Measurements from ENCODE around the gene ABLIM2.

The ABLIM2 gene

DNA sequence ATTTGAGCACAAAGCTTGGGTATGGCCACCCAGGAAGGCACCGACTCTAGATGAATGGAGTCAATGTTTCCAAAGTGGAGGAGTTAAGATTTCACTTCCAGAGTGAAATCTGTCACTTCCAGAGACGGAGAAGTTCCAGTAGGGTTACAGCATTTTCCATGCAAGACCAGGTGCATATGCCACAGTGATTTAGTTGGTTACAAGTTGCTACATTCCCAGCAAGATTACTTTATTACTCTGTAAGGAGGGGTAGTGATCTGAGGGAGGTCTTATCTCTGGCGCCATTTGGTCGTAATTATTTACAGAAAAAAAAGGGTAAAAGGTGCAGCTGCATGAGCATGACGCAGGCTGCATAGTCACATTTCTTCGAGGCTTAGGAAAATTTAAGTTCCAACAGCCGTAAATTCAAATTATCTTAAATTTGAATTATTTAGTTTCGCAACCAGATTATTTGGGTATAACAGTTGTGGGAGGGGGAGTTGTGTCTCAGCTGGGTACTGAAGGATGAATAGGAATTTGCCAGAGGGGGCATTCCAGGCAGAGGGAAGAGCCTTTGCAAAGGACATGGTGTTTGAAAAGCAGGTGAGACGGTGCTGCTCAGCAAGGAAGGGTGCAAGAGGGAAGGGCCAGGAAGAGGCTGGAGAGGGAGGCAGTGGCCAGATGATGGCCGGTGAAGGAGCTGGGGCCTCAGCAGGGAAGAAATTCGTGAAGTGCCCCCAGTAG, 201.5 kb downstream of the ABLIM2 start:
- H3K4me3 ChIP-seq (ENCODE audit: control insufficient read depth, low read depth, low read length), result no peak overlapping the region
- DNase-seq (ENCODE audit: low read depth), result no peak
- TF ChIP-seq, protein P1, sequence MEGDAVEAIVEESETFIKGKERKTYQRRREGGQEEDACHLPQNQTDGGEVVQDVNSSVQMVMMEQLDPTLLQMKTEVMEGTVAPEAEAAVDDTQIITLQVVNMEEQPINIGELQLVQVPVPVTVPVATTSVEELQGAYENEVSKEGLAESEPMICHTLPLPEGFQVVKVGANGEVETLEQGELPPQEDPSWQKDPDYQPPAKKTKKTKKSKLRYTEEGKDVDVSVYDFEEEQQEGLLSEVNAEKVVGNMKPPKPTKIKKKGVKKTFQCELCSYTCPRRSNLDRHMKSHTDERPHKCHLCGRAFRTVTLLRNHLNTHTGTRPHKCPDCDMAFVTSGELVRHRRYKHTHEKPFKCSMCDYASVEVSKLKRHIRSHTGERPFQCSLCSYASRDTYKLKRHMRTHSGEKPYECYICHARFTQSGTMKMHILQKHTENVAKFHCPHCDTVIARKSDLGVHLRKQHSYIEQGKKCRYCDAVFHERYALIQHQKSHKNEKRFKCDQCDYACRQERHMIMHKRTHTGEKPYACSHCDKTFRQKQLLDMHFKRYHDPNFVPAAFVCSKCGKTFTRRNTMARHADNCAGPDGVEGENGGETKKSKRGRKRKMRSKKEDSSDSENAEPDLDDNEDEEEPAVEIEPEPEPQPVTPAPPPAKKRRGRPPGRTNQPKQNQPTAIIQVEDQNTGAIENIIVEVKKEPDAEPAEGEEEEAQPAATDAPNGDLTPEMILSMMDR (conservative IDR thresholded peaks at IDR 0.05; ENCODE audit: control insufficient read depth, insufficient read depth, low read depth, low read length), result no peak

GRCh38 chr4:7956270-7956808, 202.3 kb downstream of the ABLIM2 start:
- H3K4me3 ChIP-seq (ENCODE audit: control insufficient read depth, low read depth, low read length), result no peak overlapping the region
- TF ChIP-seq, protein P1 (conservative IDR thresholded peaks at IDR 0.05; ENCODE audit: control insufficient read depth, insufficient read depth, low read depth, low read length), result no peak
- DNase-seq (ENCODE audit: low read depth), result peak; percentile 72

GRCh38 chr4:7955393-7955792, 203.2 kb downstream of the ABLIM2 start:
- DNase-seq (ENCODE audit: low read depth), result no peak
- TF ChIP-seq, protein P1 (conservative IDR thresholded peaks at IDR 0.05; ENCODE audit: control insufficient read depth, insufficient read depth, low read depth, low read length), result no peak
- no peak overlapping the region for H3K4me3 ChIP-seq (ENCODE audit: control insufficient read depth, low read depth, low read length)

GRCh38 chr4:7952615-7953014, 206.0 kb downstream of the ABLIM2 start:
- TF ChIP-seq, protein P1 (conservative IDR thresholded peaks at IDR 0.05; ENCODE audit: control insufficient read depth, insufficient read depth, low read depth, low read length), result no peak
- no peak for DNase-seq (ENCODE audit: low read depth)
- no peak overlapping the region for H3K4me3 ChIP-seq (ENCODE audit: control insufficient read depth, low read depth, low read length)

GRCh38 chr4:7950301-7951092, 208.1 kb downstream of the ABLIM2 start:
- no peak overlapping the region for H3K4me3 ChIP-seq (ENCODE audit: control insufficient read depth, low read depth, low read length)
- TF ChIP-seq, protein P1 (conservative IDR thresholded peaks at IDR 0.05; ENCODE audit: control insufficient read depth, insufficient read depth, low read depth, low read length), result no peak
- no peak for DNase-seq (ENCODE audit: low read depth)

GRCh38 chr4:7949759-7950158, 208.9 kb downstream of the ABLIM2 start:
- no peak for DNase-seq (ENCODE audit: low read depth)
- TF ChIP-seq, protein P1 (conservative IDR thresholded peaks at IDR 0.05; ENCODE audit: control insufficient read depth, insufficient read depth, low read depth, low read length), result no peak
- H3K4me3 ChIP-seq (ENCODE audit: control insufficient read depth, low read depth, low read length), result no peak overlapping the region

Data from fibroblast of mammary gland (primary cell).